ENCODE data around the gene FER. TPM values are rescaled to one million over a fixed set of nuclear protein-coding genes. Genes with fewer than 3 reads are reported as not detected.

The FER gene
- total and polyA plus RNA-seq, 7 donors: 1.2 to 36.7 (median 24.2) TPM

- Histone ChIP-seq H3K9me3 (no peaks in the 10 kb centered on the region), H3K27ac (no peak overlapping the region), H3K27me3 (no peaks in the 10 kb centered on the region), H3K4me3 (no peak overlapping the region), H3K36me3 (no peaks in the 10 kb centered on the region), H3K4me1 (no peaks in the 10 kb centered on the region)
- DNase-seq: no peak
- TF ChIP-seq POLR2AphosphoS5 (IDR thresholded peaks at IDR 0.05): no peak
- TF ChIP-seq POLR2A (IDR thresholded peaks at IDR 0.05): no peak
- TF ChIP-seq CTCF (IDR thresholded peaks at IDR 0.05): no peak
- no peak for TF ChIP-seq EP300 (IDR thresholded peaks at IDR 0.05)
- intact Hi-C loops (cut with DNase I): no loop called here
- 86 to 93% methylated on average over 4 of the region's 4 CpGs for WGBS, 2 donors
These were observed 476.7 kb downstream of the FER start for GRCh38 chr5:109224276-109224882.

GRCh38 chr5:109225716-109226625 is 478.3 kb downstream of the FER start:
- no peak overlapping the region for H3K27ac ChIP-seq
- H3K9me3 ChIP-seq: no peaks in the 10 kb centered on the region
- H3K36me3 ChIP-seq: no peaks in the 10 kb centered on the region
- intact Hi-C loops (cut with DNase I): no loop called here
- no peaks in the 10 kb centered on the region for H3K4me1 ChIP-seq
- WGBS, 2 donors: 88 to 91% methylated on average over 11 of the region's 11 CpGs
- no peak for DNase-seq
- no peak overlapping the region for H3K4me3 ChIP-seq
- TF ChIP-seq CTCF (IDR thresholded peaks at IDR 0.05): no peak
- TF ChIP-seq POLR2AphosphoS5 (IDR thresholded peaks at IDR 0.05): no peak
- TF ChIP-seq EP300 (IDR thresholded peaks at IDR 0.05): no peak
- no peak for TF ChIP-seq POLR2A (IDR thresholded peaks at IDR 0.05)
- H3K27me3 ChIP-seq: no peaks in the 10 kb centered on the region

GRCh38 chr5:109230369-109230768 is 482.7 kb downstream of the FER start:
- TF ChIP-seq POLR2AphosphoS5 (IDR thresholded peaks at IDR 0.05) (no peak), CTCF (IDR thresholded peaks at IDR 0.05) (no peak), EP300 (IDR thresholded peaks at IDR 0.05) (no peak), POLR2A (IDR thresholded peaks at IDR 0.05) (no peak)
- no peaks in the 10 kb centered on the region for H3K36me3 ChIP-seq

GRCh38 chr5:109231331-109231730 is 483.6 kb downstream of the FER start:
- TF ChIP-seq POLR2A (IDR thresholded peaks at IDR 0.05) (no peak), POLR2AphosphoS5 (IDR thresholded peaks at IDR 0.05) (no peak), CTCF (IDR thresholded peaks at IDR 0.05) (no peak), EP300 (IDR thresholded peaks at IDR 0.05) (no peak)
- H3K4me1 ChIP-seq: no peaks in the 10 kb centered on the region
- no peak for DNase-seq
- H3K4me3 ChIP-seq: no peak overlapping the region
- intact Hi-C loops (cut with DNase I): no loop called here
- 95% methylated on average over 2 of the region's 2 CpGs for WGBS, 2 donors
- H3K27me3 ChIP-seq: no peaks in the 10 kb centered on the region
- H3K27ac ChIP-seq: no peak overlapping the region
- no peaks in the 10 kb centered on the region for H3K36me3 ChIP-seq
- peaks cover 0 to 7% (median 3%) of the 10 kb centered on the region in 4 donors for H3K9me3 ChIP-seq

More at GRCh38 chr5:109230369-109230768, 482.7 kb downstream of the FER start:
- Histone ChIP-seq H3K4me3 (no peak overlapping the region), H3K9me3 (no peaks in the 10 kb centered on the region), H3K4me1 (no peaks in the 10 kb centered on the region), H3K27me3 (no peaks in the 10 kb centered on the region), H3K27ac (no peak overlapping the region)
- WGBS, 2 donors: 93 to 95% methylated on average over 2 of the region's 2 CpGs
- intact Hi-C loops (cut with DNase I): no loop called here
- DNase-seq: no peak
